Keratinocyte (primary cell): Measurements from ENCODE around the gene JOSD2. TPM values are rescaled to one million over a fixed set of nuclear protein-coding genes. Genes with fewer than 3 reads are reported as not detected.

Experiments
- DNase-seq: peaks from one replicate; pipeline ENCODE4 v3.0.0-alpha.2; 2011; ENCODE audit warnings: low read depth, missing footprints, low spot score
- FAIRE-seq: peaks from 2 replicates; lab custom pipeline; 2011; peaks lifted over from hg19 to GRCh38; lab: Jason Lieb, UNC
- H2AFZ ChIP-seq: 2 replicates; pipeline ENCODE4 v1.6.0; 2012; ENCODE audit warnings: low read length, control low read depth, inconsistent platforms; ENCODE audit not compliant: control insufficient read depth
- H3K27ac ChIP-seq: 2 replicates; pipeline ENCODE4 v1.5.1; 2011; ENCODE audit warnings: low read length; ENCODE audit not compliant: control insufficient read depth, insufficient read depth
- H3K27me3 ChIP-seq: 3 replicates; pipeline ENCODE4 v1.6.0; 2011; ENCODE audit warnings: low read length; ENCODE audit not compliant: control insufficient read depth, insufficient read depth; ENCODE audit errors: extremely low read depth
- H3K36me3 ChIP-seq, 2 experiments: 2 replicates in 1 of 2; 3 replicates in 1 of 2; pipeline ENCODE4 v1.5.1; 2011; ENCODE audit warnings: low read length in 2 of 2, mild to moderate bottlenecking in 1 of 2; ENCODE audit not compliant: control insufficient read depth in 2 of 2, insufficient read depth in 2 of 2; ENCODE audit errors: extremely low read depth in 1 of 2
- H3K4me1 ChIP-seq: 3 replicates; pipeline ENCODE4 v1.5.1; 2011; ENCODE audit warnings: low read length; ENCODE audit not compliant: control insufficient read depth, insufficient read depth; ENCODE audit errors: extremely low read depth
- H3K4me2 ChIP-seq: 3 replicates; pipeline ENCODE4 v1.6.0; 2011; ENCODE audit warnings: low read depth, low read length; ENCODE audit not compliant: control insufficient read depth, insufficient read depth; ENCODE audit errors: extremely low read depth
- H3K4me3 ChIP-seq, 3 experiments: fragments of 200-600 bp in 1 of 3; sonication (generic) in 1 of 3; 2 replicates in 2 of 3; 3 replicates in 1 of 3; pipeline ENCODE4 v1.5.1; 2011 to 2016; ENCODE audit warnings: low read length in 3 of 3, mild to moderate bottlenecking in 3 of 3, control low read depth in 2 of 3, inconsistent platforms in 1 of 3, low read depth in 1 of 3, mixed read lengths in 1 of 3, mixed run types in 1 of 3, moderate library complexity in 1 of 3; ENCODE audit not compliant: control insufficient read depth in 2 of 3, insufficient read depth in 2 of 3; ENCODE audit errors: extremely low read depth in 1 of 3
- H3K79me2 ChIP-seq: 2 replicates; pipeline ENCODE4 v1.6.0; 2012; ENCODE audit warnings: low read length; ENCODE audit not compliant: control insufficient read depth, insufficient read depth
- H3K9ac ChIP-seq: 3 replicates; pipeline ENCODE4 v1.6.0; 2011; ENCODE audit warnings: low read length; ENCODE audit not compliant: control insufficient read depth, insufficient read depth; ENCODE audit errors: extremely low read depth
- H3K9me1 ChIP-seq: 3 replicates; pipeline ENCODE4 v1.6.0; 2011; ENCODE audit warnings: low read length; ENCODE audit not compliant: control insufficient read depth, insufficient read depth; ENCODE audit errors: extremely low read depth
- H3K9me3 ChIP-seq: 2 replicates; pipeline ENCODE4 v1.5.1; 2012; ENCODE audit warnings: low read depth, low read length; ENCODE audit not compliant: control insufficient read depth
- H4K20me1 ChIP-seq: 3 replicates; pipeline ENCODE4 v1.6.0; 2011; ENCODE audit warnings: low read length; ENCODE audit not compliant: control insufficient read depth, insufficient read depth; ENCODE audit errors: extremely low read depth
- CTCF ChIP-seq, 3 experiments: IDR thresholded peaks in 1 of 3; conservative IDR thresholded peaks in 1 of 3; optimal IDR thresholded peaks in 1 of 3; 2 replicates in 2 of 3; 3 replicates in 1 of 3; pipeline versions ENCODE3 to v1.5.1; 2011; ENCODE audit warnings: low read length in 3 of 3, mild to moderate bottlenecking in 3 of 3, moderate library complexity in 2 of 3, control low read depth in 1 of 3, inconsistent platforms in 1 of 3; ENCODE audit not compliant: insufficient read depth in 2 of 3; ENCODE audit errors: extremely low read depth in 1 of 3
- EZH2 ChIP-seq: IDR thresholded peaks from one replicate; pipeline ENCODE4 v1.6.1; 2012; ENCODE audit warnings: inconsistent platforms, mild to moderate bottlenecking, low read length, moderate library complexity
- dilution Hi-C: fragments of 300-500 bp; cut with MboI; formaldehyde crosslinking; loops from one replicate; pipeline ENCODE4 v1.7.0; 2020; ENCODE audit warnings: low sequenced_read_pairs; ENCODE audit not compliant: extremely low pct_ligation_motif_present
- polyA plus RNA-seq, 5 experiments: library from polyadenylated mRNA; depleted of rRNA in 3 of 5; stranded (reverse) in 3 of 5; stranded (forward) in 1 of 5; unstranded in 1 of 5; fragments of >200 nt; gene quantifications; 1 replicate in 1 of 5; 2 replicates in 3 of 5; 3 replicates in 1 of 5; pipeline versions ENCODE4 v1.2.1 to v1.2.3, GENCODE V29; 2011 to 2012; ENCODE audit warnings: missing spikeins in 2 of 5, low read depth in 1 of 5, low replicate concordance in 1 of 5

The JOSD2 gene
- polyA plus RNA-seq, 1 donor (not counting 4 experiments of a cell fraction or from before 2014, with no cell fraction given), result 18.7 TPM

- dilution Hi-C loops, result no loop called here
- no peaks in the 10 kb centered on the region for H3K9me3 ChIP-seq
- no peak overlapping the region for H3K9ac ChIP-seq
- H4K20me1 ChIP-seq, result no peaks in the 10 kb centered on the region
- no peak for DNase-seq
- TF ChIP-seq EZH2, result no peak
- no peak for TF ChIP-seq CTCF (optimal IDR thresholded peaks at IDR 0.05 in 1 of 3, IDR thresholded peaks at IDR 0.05 in 1 of 3, conservative IDR thresholded peaks at IDR 0.05 in 1 of 3; ENCODE audit: extremely low read depth in 1 of 3, insufficient read depth in 2 of 3, low read length in 3 of 3)
- FAIRE-seq, result no peak
- no peak overlapping the region for H3K27ac ChIP-seq
- no peaks in the 10 kb centered on the region for H3K4me1 ChIP-seq
- H3K9me1 ChIP-seq, result no peaks in the 10 kb centered on the region
- no peaks in the 10 kb centered on the region for H3K79me2 ChIP-seq
- peaks cover 5% of the 10 kb centered on the region for H3K27me3 ChIP-seq
- H3K4me2 ChIP-seq, result no peak overlapping the region
- no peaks in the 10 kb centered on the region for H3K36me3 ChIP-seq
- H2AFZ ChIP-seq, result no peak overlapping the region
- no peak overlapping the region for H3K4me3 ChIP-seq
Observed at GRCh38 chr19:50500753-50501151, 10.2 kb downstream of the JOSD2 start.

- Histone ChIP-seq H3K79me2 (no peaks in the 10 kb centered on the region), H3K27ac (no peak overlapping the region), H3K9ac (no peak overlapping the region), H3K9me3 (no peaks in the 10 kb centered on the region), H3K27me3 (peaks cover 5% of the 10 kb centered on the region), H3K4me3 (no peak overlapping the region), H3K4me1 (no peaks in the 10 kb centered on the region), H2AFZ (no peak overlapping the region), H3K36me3 (no peaks in the 10 kb centered on the region), H4K20me1 (no peaks in the 10 kb centered on the region), H3K9me1 (no peaks in the 10 kb centered on the region), H3K4me2 (no peak overlapping the region)
- FAIRE-seq (no peak), DNase-seq (no peak)
- TF ChIP-seq CTCF (optimal IDR thresholded peaks at IDR 0.05 in 1 of 3, IDR thresholded peaks at IDR 0.05 in 1 of 3, conservative IDR thresholded peaks at IDR 0.05 in 1 of 3; ENCODE audit: extremely low read depth in 1 of 3, insufficient read depth in 2 of 3, low read length in 3 of 3), result peak in 1 of 3 experiments; percentile 26
- TF ChIP-seq EZH2, result no peak
- dilution Hi-C loops, result no loop called here
Observed at GRCh38 chr19:50500060-50500752, 10.8 kb downstream of the JOSD2 start.
